Adipocyte (in vitro differentiated cells): ENCODE data around the gene PEPD.

Experiments used
- DNase-seq: peaks from one replicate; pipeline ENCODE4 v3.0.0-alpha.2; 2015; ENCODE audit warnings: low read depth
- H3K27me3 ChIP-seq: replicated peaks from 2 replicates; pipeline ENCODE4 v1.7.0; 2013; ENCODE audit warnings: mild to moderate bottlenecking, low read length, moderate library complexity; ENCODE audit not compliant: control insufficient read depth, insufficient read depth
- H3K36me3 ChIP-seq: 2 replicates; pipeline ENCODE4 v1.7.0; 2013; ENCODE audit warnings: low read length, mild to moderate bottlenecking, moderate library complexity; ENCODE audit not compliant: control insufficient read depth, insufficient read depth, severe bottlenecking
- H3K4me1 ChIP-seq: 2 replicates; pipeline ENCODE4 v1.7.0; 2013; ENCODE audit warnings: mild to moderate bottlenecking, low read length, moderate library complexity; ENCODE audit not compliant: control insufficient read depth, insufficient read depth
- H3K4me3 ChIP-seq: 2 replicates; pipeline ENCODE4 v1.7.0; 2013; ENCODE audit warnings: mild to moderate bottlenecking, low read length, moderate library complexity
- H3K9ac ChIP-seq: 2 replicates; pipeline ENCODE4 v1.7.0; 2013; ENCODE audit warnings: mild to moderate bottlenecking, low read length, moderate library complexity
- H3K9me3 ChIP-seq: 2 replicates; pipeline ENCODE4 v1.7.0; 2013; ENCODE audit warnings: mild to moderate bottlenecking, low read length, moderate library complexity; ENCODE audit not compliant: control insufficient read depth

The PEPD gene

GRCh38 chr19:33373453-33374235 is 147.9 kb downstream of the PEPD start, which contains the start of gene CEBPG:
Gene CEBPG, plus strand, starts transcription at chr19:33373709. Its CDS starts 5,531 bp downstream, at chr19:33379240.
- peak within 1 kb of the TSS; percentile 92 for H3K4me3 ChIP-seq
- no peaks in the 10 kb centered on the region for H3K36me3 ChIP-seq
- H3K27me3 ChIP-seq: no peaks in the 10 kb centered on the region
- H3K4me1 ChIP-seq: peaks cover 38% of the 10 kb centered on the region
- H3K9me3 ChIP-seq: no peaks in the 10 kb centered on the region
- DNase-seq: peak; percentile 95
- H3K9ac ChIP-seq: peak within 1 kb of the TSS; percentile 96

- Histone ChIP-seq H3K4me3 (no peak overlapping the region), H3K9ac (no peak overlapping the region)
- DNase-seq: no peak
Measured at GRCh38 chr19:33370783-33371182, 150.8 kb downstream of the PEPD start.

GRCh38 chr19:33368074-33368864 is 153.3 kb downstream of the PEPD start:
- H3K4me3 ChIP-seq: no peak overlapping the region
- H3K4me1 ChIP-seq: no peaks in the 10 kb centered on the region
- H3K9me3 ChIP-seq: no peaks in the 10 kb centered on the region
- H3K9ac ChIP-seq: no peak overlapping the region
- DNase-seq: no peak
- H3K36me3 ChIP-seq: no peaks in the 10 kb centered on the region
- peaks cover 23% of the 10 kb centered on the region for H3K27me3 ChIP-seq

More at GRCh38 chr19:33370783-33371182, 150.8 kb downstream of the PEPD start:
- Histone ChIP-seq H3K9me3 (no peaks in the 10 kb centered on the region), H3K4me1 (peaks cover 14% of the 10 kb centered on the region), H3K27me3 (peaks cover 8% of the 10 kb centered on the region), H3K36me3 (no peaks in the 10 kb centered on the region)

GRCh38 chr19:33366897-33367296 is 154.7 kb downstream of the PEPD start:
- Histone ChIP-seq H3K36me3 (no peaks in the 10 kb centered on the region), H3K4me1 (no peaks in the 10 kb centered on the region), H3K9me3 (no peaks in the 10 kb centered on the region), H3K4me3 (no peak overlapping the region), H3K27me3 (peaks cover 32% of the 10 kb centered on the region), H3K9ac (no peak overlapping the region)
- DNase-seq: no peak

GRCh38 chr19:33366127-33366526 is 155.5 kb downstream of the PEPD start:
- DNase-seq: no peak
- H3K4me1 ChIP-seq: no peaks in the 10 kb centered on the region
- H3K9ac ChIP-seq: no peak overlapping the region
- H3K36me3 ChIP-seq: no peaks in the 10 kb centered on the region
- H3K27me3 ChIP-seq: peaks cover 36% of the 10 kb centered on the region
- H3K4me3 ChIP-seq: no peak overlapping the region
- no peaks in the 10 kb centered on the region for H3K9me3 ChIP-seq

GRCh38 chr19:33365691-33366090 is 155.9 kb downstream of the PEPD start:
- Histone ChIP-seq H3K4me1 (no peaks in the 10 kb centered on the region), H3K9me3 (no peaks in the 10 kb centered on the region), H3K36me3 (no peaks in the 10 kb centered on the region), H3K4me3 (no peak overlapping the region), H3K9ac (no peak overlapping the region), H3K27me3 (peaks cover 39% of the 10 kb centered on the region)
- DNase-seq: no peak

- Histone ChIP-seq H3K9me3 (no peaks in the 10 kb centered on the region), H3K36me3 (no peaks in the 10 kb centered on the region), H3K4me1 (no peaks in the 10 kb centered on the region), H3K4me3 (no peak overlapping the region), H3K27me3 (peaks cover 44% of the 10 kb centered on the region), H3K9ac (no peak overlapping the region)
- DNase-seq: no peak
Measured at GRCh38 chr19:33363476-33363875, 158.1 kb downstream of the PEPD start.

- Histone ChIP-seq H3K36me3 (no peaks in the 10 kb centered on the region), H3K27me3 (peaks cover 44% of the 10 kb centered on the region), H3K4me3 (no peak overlapping the region), H3K9me3 (no peaks in the 10 kb centered on the region), H3K9ac (no peak overlapping the region), H3K4me1 (no peaks in the 10 kb centered on the region)
- DNase-seq: no peak
Measured at GRCh38 chr19:33362508-33363228, 158.9 kb downstream of the PEPD start.

GRCh38 chr19:33359581-33359980 is 162.0 kb downstream of the PEPD start:
- Histone ChIP-seq H3K4me3 (no peak overlapping the region), H3K4me1 (no peaks in the 10 kb centered on the region), H3K27me3 (peaks cover 32% of the 10 kb centered on the region), H3K9ac (no peak overlapping the region), H3K9me3 (peaks cover 8% of the 10 kb centered on the region), H3K36me3 (no peaks in the 10 kb centered on the region)
- no peak for DNase-seq

- Histone ChIP-seq H3K9me3 (peaks cover 8% of the 10 kb centered on the region), H3K27me3 (peaks cover 23% of the 10 kb centered on the region), H3K4me1 (no peaks in the 10 kb centered on the region), H3K4me3 (no peak overlapping the region), H3K9ac (no peak overlapping the region), H3K36me3 (no peaks in the 10 kb centered on the region)
- no peak for DNase-seq
Measured at GRCh38 chr19:33358408-33358807, 163.2 kb downstream of the PEPD start.

- Histone ChIP-seq H3K4me3 (no peak overlapping the region), H3K9ac (no peak overlapping the region), H3K36me3 (no peaks in the 10 kb centered on the region), H3K4me1 (no peaks in the 10 kb centered on the region), H3K9me3 (peaks cover 8% of the 10 kb centered on the region), H3K27me3 (peaks cover 14% of the 10 kb centered on the region)
- no peak for DNase-seq
Measured at GRCh38 chr19:33357556-33357955, 164.0 kb downstream of the PEPD start.
